DMS 273 (cell line): ENCODE measurements around the gene SLC17A9.

Experiments used
- DNase-seq: peaks from one replicate; lab custom pipeline; 2025; ENCODE audit not compliant: unreplicated experiment; lab: John Stamatoyannopoulos, UW

The SLC17A9 gene

DNA sequence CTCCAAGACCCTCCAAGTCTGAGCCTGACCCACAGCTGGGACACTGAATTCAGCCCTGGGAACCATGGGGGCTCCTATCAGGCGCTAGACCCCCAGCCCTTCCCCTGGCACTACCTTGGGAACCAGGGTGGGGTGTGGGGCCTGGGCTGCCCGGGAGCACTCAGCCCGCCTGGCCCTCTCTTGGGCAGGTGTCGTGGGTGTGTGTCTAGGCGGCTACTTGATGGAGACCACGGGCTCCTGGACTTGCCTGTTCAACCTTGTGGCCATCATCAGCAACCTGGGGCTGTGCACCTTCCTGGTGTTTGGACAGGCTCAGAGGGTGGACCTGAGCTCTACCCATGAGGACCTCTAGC is 14.6 kb downstream of the SLC17A9 start:
- no peak for DNase-seq

GRCh38 chr20:62967628-62968351 is 15.3 kb downstream of the SLC17A9 start:
- DNase-seq, result no peak

DNA sequence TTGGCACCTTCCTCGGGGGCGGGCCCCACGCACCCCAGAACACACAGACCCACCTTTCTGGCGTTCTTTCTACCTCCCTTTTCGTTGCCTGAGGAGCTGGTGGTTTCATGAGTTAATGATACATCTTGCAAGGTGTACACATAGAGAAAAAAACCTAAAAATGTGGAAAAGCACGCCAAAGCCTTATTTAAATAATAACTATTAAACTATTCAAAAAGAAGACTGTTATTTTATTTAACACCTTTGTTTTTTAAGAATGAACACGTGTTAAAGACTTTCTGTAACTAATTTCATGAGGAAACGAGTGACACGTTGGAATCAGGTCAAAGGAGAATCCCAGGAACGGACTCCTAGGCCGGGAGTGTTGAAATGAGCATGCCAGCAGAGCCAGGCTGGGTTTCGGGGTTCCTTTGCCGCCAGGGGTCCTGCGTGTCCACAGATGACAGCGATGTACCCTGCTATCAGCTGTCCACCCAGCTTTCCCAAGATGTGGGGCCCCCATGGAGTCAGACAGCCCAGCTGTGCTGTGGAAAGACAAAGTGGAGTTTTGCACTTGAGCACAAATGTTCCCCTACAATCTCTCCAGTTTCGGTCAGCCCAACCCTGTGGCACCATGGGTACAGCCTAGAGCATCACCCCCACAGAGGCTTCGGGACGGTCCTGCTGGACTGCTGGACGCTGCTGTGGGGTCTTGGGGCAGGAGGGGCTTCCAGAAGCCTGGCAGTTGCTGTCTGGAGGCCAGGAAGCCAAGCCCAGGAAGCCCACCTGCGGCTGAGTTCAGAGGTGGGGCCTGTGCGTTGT is 16.1 kb downstream of the SLC17A9 start:
- no peak for DNase-seq

DNA sequence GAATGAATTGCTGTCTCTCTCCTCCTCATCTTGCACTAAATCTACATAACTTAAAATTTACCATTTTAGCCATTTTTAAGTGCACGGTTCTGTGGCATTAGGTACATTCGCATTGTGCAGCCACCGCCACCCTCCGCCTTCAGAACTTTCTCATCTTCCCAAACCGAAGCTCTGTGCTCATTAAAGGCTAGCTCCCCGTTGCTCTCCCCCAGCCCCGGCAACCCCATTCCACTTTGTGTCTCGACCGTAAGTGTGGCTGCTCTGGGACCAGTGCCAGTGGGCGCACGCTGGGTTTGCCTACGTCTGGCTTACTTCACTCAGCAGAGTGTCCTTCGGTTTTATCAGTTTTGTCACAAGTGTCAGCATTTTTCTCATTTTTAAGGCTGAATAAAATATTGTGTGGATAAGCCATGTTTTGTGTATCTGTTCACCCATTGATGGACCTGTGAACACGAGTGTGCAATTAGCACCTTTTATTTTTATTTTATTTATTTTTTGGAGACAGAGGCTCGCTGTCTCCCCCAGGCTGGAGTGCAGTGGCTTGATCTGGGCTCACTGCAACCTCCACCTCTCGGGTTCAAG is 16.8 kb downstream of the SLC17A9 start:
- no peak for DNase-seq

DNA sequence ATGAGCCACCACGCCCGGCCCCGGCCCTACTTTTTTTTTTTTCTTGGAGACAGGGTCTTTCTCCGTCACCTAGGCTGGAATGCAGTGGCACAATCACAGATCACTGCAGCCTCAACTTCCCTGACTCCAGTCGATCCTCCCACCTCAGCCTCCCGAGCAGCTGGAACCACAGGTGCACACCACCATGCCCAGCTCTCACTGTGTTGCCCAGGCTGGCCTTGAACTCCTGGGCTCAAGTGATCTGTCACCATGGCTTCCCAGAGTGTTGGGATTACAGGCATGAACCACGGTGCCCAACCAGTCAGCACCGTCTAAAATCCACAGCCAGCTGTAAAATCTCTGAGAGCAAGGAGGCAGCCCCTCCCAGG is 17.4 kb downstream of the SLC17A9 start:
- DNase-seq, result no peak

DNA sequence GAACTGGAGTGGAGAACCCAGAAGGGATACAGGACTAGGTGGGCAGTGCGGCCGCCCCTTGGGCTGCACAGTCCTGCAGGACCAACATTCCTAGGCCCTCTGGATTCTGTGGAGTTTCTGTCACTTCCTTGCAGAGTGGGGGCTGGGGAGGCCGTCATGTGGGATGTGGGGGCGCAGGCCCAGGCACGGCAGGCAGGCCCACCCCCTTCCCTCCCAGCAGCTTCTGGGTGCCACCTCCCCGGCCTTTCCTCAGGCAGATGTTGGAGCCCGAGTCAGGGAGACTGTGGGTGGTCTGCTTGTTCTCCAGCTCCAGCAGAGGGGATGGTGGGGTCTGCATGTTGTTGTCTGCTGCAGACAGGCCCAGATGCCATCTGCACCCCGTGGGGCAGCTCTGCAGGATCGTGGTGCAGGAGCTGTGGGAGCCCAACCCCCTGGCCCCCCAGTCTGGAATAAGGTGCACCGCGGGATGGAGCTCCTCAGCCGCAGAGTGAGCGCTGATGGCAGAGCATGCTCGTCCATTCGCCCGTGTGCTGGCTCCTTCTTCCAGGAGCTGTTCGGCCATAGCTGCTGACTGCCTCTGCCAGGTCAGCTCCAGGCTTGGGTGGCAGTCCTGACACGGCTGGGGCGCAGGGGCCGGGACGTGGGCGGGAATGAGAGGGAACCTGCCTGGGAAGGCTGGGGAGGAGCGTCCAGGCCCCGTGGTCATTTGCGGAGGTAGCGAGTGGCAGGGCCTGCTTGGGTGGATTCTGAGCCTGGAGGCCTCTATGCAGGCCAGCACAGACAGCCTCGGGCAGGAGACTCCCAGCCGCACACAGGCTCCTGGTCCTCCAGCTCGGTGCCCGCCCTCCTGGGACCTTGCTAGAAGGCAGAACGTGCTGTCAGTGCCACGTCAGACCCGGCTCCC is 18.1 kb downstream of the SLC17A9 start:
- DNase-seq, result no peak

GRCh38 chr20:62971211-62971949 is 18.9 kb downstream of the SLC17A9 start:
- no peak for DNase-seq

GRCh38 chr20:62971950-62972844 is 19.7 kb downstream of the SLC17A9 start:
- DNase-seq, result peak; percentile 93

DNA sequence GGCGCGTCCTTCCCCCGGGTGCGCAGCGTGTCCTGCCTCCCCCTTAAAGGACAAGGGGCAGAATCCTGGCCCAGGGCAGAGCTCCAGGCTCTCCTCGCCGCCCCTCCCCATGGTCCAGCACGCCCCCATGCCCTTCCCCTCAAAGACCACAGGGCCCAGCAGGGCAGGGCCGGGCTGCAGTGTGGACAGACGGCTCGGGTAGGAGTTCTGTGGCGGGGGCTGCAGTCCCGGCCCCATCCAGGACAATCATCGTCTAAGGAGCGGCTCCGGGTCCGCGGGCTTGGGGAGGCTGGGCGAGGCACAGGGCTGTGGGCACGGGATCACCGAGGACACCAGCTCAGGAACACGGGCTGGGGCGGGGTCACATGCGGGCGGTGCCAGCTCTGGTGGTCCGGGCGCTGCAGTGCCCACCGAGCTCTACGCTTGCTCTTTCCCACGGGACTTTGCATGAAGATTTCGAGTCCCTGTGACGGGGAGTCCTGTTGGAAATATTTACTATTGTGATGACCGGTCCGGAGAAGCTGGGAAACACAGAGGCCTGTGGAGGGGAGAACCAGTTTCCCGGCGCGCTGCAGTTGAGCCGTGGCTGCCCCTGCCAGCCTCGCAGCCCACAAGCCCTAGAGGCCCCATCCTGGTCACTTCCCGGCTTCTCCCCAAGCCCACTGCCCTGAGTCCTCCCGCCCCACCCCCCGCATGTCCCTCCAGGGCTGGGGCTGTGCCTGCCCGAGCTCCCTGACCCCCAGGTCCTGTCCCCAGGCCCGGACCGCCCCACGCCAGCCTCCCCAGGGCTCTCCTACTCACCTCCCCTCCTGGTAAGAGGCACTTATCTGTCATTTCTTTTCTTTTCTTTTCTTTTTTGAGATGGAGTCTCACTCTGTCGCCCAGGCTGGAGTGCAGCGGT is 20.6 kb downstream of the SLC17A9 start:
- DNase-seq, result no peak

- no peak for DNase-seq
Measured at GRCh38 chr20:62975251-62975760, 22.8 kb downstream of the SLC17A9 start.

- DNase-seq, result no peak
Measured at GRCh38 chr20:62975812-62976508, 23.5 kb downstream of the SLC17A9 start.

GRCh38 chr20:62976886-62977285 is 24.4 kb downstream of the SLC17A9 start:
- DNase-seq, result no peak

DNA sequence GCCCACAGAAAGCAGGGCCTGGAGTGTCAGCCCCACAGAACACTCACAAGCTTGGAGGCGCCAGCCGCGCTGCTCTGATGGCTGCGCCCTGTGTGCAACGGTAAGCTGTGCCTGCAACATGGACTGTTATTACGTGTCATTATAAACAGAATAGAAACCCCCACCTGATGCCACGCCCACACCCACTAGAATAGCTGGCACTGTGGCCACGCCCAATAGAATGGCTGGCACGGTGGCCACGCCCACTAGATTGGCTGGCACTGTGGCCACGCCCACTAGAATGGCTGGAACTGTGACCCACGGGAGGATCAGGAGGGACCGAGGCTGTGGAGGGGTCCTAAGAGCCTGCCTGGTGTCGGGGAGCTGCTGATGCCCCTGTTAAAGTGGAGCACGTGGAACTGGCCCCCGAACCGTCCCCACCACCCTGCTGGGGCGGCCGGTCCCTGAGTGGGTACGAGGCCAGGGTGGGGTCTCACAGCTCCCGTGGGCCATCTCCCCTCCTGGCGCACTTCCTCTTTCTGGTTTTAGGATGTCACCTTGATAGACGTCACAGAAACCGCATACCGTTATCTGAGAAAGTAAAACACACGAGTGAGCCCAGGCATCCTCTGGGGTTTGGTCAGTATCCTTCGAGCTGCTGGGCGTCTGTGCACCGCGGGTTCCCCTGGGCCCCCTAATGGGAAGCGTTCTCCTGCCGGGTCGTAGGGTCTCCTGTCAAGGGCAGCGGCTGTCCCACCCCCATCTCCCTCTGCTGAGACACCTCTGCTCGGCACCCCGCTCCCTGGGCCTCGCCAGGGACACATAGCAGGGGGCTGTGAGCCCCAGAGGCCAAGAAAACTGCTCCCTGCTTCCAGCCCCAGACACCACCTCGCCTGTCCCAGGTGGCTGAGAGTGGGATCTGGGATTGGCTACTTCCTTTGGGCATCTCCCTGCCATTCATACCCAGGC is 25.4 kb downstream of the SLC17A9 start:
- DNase-seq, result peak; percentile 71

GRCh38 chr20:62978561-62978943 is 26.0 kb downstream of the SLC17A9 start:
- no peak for DNase-seq

GRCh38 chr20:62979310-62979709 is 26.8 kb downstream of the SLC17A9 start:
- no peak for DNase-seq

- DNase-seq, result peak; percentile 48
Measured at GRCh38 chr20:62979876-62980373, 27.4 kb downstream of the SLC17A9 start.
